GM23338 (cell line): ENCODE results near the gene SRD5A3. TPM values are rescaled to one million over a fixed set of nuclear protein-coding genes. Genes with fewer than 3 reads are reported as not detected.

Source experiments
- ATAC-seq: fragments of 200-7000 bp; cut with Tn5 transposase; 3 replicates; pipeline ENCODE4 v1.9.1; 2020
- DNase-seq: peaks from one replicate; pipeline ENCODE4 v3.0.0-alpha.2; 2015; ENCODE audit warnings: low spot score
- H2AFZ ChIP-seq: fragments of 200-600 bp; sonication (generic); 2 replicates; pipeline ENCODE4 v1.8.0; 2016; ENCODE audit warnings: antibody characterized with exemption, mild to moderate bottlenecking, moderate library complexity
- H3F3A ChIP-seq: fragments of 200-600 bp; sonication (generic); replicated peaks from 2 replicates; pipeline ENCODE4 v1.8.0; 2017; ENCODE audit warnings: antibody characterized with exemption, mixed run types, low read depth
- H3K27ac ChIP-seq: fragments of 200-600 bp; sonication (generic); 2 replicates; pipeline ENCODE4 v1.6.1; 2016; ENCODE audit warnings: low read depth
- H3K27me3 ChIP-seq: fragments of 200-600 bp; sonication (generic); 2 replicates; pipeline ENCODE4 v1.8.0; 2016; ENCODE audit warnings: mild to moderate bottlenecking, mixed run types, moderate library complexity; ENCODE audit not compliant: insufficient read depth
- H3K36me3 ChIP-seq: fragments of 200-600 bp; sonication (generic); 2 replicates; pipeline ENCODE4 v1.8.0; 2016; ENCODE audit warnings: mild to moderate bottlenecking; ENCODE audit not compliant: insufficient read depth
- H3K4me1 ChIP-seq: fragments of 200-600 bp; sonication (generic); 2 replicates; pipeline ENCODE4 v1.8.0; 2016; ENCODE audit warnings: mild to moderate bottlenecking, moderate library complexity; ENCODE audit not compliant: insufficient read depth
- H3K4me2 ChIP-seq: fragments of 200-600 bp; sonication (generic); 2 replicates; pipeline ENCODE4 v1.7.1; 2017; ENCODE audit warnings: mixed run types
- H3K4me3 ChIP-seq: fragments of 200-600 bp; sonication (generic); 2 replicates; pipeline ENCODE4 v1.6.1; 2016; ENCODE audit warnings: mixed run types
- H3K79me2 ChIP-seq: fragments of 200-600 bp; sonication (generic); replicated peaks from 2 replicates; pipeline ENCODE4 v1.8.0; 2017; ENCODE audit warnings: mild to moderate bottlenecking; ENCODE audit not compliant: insufficient read depth
- H3K9me2 ChIP-seq: fragments of 200-600 bp; sonication (generic); 2 replicates; pipeline ENCODE4 v1.8.0; 2017; ENCODE audit not compliant: insufficient read depth
- H4K20me1 ChIP-seq: fragments of 200-600 bp; sonication (generic); replicated peaks from 2 replicates; pipeline ENCODE4 v1.8.0; 2017; ENCODE audit warnings: mild to moderate bottlenecking; ENCODE audit not compliant: insufficient read depth
- H3K27ac Mint-ChIP-seq: 2 replicates; pipeline ENCODE4 v1.8.0; 2020; ENCODE audit warnings: inconsistent platforms, mild to moderate bottlenecking, moderate library complexity, mixed read lengths
- H3K27me3 Mint-ChIP-seq: 3 replicates; pipeline ENCODE4 v1.8.0; 2022; ENCODE audit warnings: low read depth, mild to moderate bottlenecking, moderate library complexity, mixed read lengths, inconsistent platforms; ENCODE audit not compliant: insufficient read depth, poor library complexity
- H3K36me3 Mint-ChIP-seq: 3 replicates; pipeline ENCODE4 v1.8.0; 2021; ENCODE audit warnings: low read depth, mild to moderate bottlenecking, inconsistent platforms, moderate library complexity, mixed read lengths
- H3K4me1 Mint-ChIP-seq: 3 replicates; pipeline ENCODE4 v1.8.0; 2020; ENCODE audit warnings: mild to moderate bottlenecking, inconsistent platforms, mixed read lengths
- H3K4me3 Mint-ChIP-seq: 3 replicates; pipeline ENCODE4 v1.8.0; 2021; ENCODE audit warnings: moderate library complexity, mild to moderate bottlenecking, inconsistent platforms, mixed read lengths
- H3K9me3 Mint-ChIP-seq: 3 replicates; pipeline ENCODE4 v1.8.0; 2020; ENCODE audit warnings: moderate library complexity, mild to moderate bottlenecking, inconsistent platforms, mixed read lengths
- CREB1 ChIP-seq: fragments of 250-450 bp; sonication (Bioruptor Pico); IDR thresholded peaks from 2 replicates; pipeline ENCODE4 v1.5.0; 2020; ENCODE audit warnings: low read depth, mild to moderate bottlenecking, moderate library complexity
- CTCF ChIP-seq, 2 experiments: fragments of 200-600 bp in 1 of 2; sonication (generic) in 1 of 2; conservative IDR thresholded peaks; 2 replicates each; pipeline versions ENCODE4 v1.5.1 to v1.6.1; 2016 to 2017; ENCODE audit warnings: antibody characterized with exemption in 2 of 2, low read depth in 2 of 2, mild to moderate bottlenecking in 2 of 2, moderate library complexity in 1 of 2
- EZH2 ChIP-seq: fragments of 200-600 bp; sonication (generic); IDR thresholded peaks from one replicate; pipeline ENCODE4 v1.8.0; 2017; ENCODE audit warnings: antibody characterized with exemption, mild to moderate bottlenecking, low read depth; ENCODE audit not compliant: unreplicated experiment
- POLR2AphosphoS5 ChIP-seq: IDR thresholded peaks from 2 replicates; pipeline ENCODE4 v1.6.1; 2016; ENCODE audit warnings: antibody characterized with exemption, low read depth
- ZNF331 ChIP-seq: fragments of 250-450 bp; sonication (Bioruptor Pico); IDR thresholded peaks from 2 replicates; pipeline ENCODE4 v1.5.0; 2020; ENCODE audit warnings: low read depth, mild to moderate bottlenecking, moderate library complexity
- polyA plus RNA-seq: library from polyadenylated mRNA; unstranded; fragments of >200 nt; fragmentation: Nextera tagmentation; extraction: Ambion mirVana; gene quantifications from 2 replicates; pipeline ENCODE4 v1.2.1, GENCODE V29; 2016
- total RNA-seq: library from RNA; depleted of rRNA; stranded (reverse); fragments of >200 nt; shearing (Covaris generic); gene quantifications from 2 replicates; pipeline ENCODE4 v1.2.3, GENCODE V29; 2014

The SRD5A3 gene
- total and polyA plus RNA-seq, 2 experiments from 2014 or later = 23.0 to 49.9 TPM

GRCh38 chr4:55395218-55395528 lies 49.1 kb downstream of the SRD5A3 start:
- H3K79me2 ChIP-seq = peaks cover 42% of the 10 kb centered on the region
- Mint-ChIP-seq H3K27me3 (peaks cover 4% of the 10 kb centered on the region), H3K4me1 (peaks cover 24% of the 10 kb centered on the region), H3K36me3 (peaks cover 26% of the 10 kb centered on the region), H3K27ac (peak overlapping the region; percentile 98), H3K4me3 (peak overlapping the region; percentile 93), H3K9me3 (no peaks in the 10 kb centered on the region; the same call in 1 of the 3 replicates)
- no peaks in the 10 kb centered on the region for H3F3A ChIP-seq
- peaks cover 30% of the 10 kb centered on the region for H4K20me1 ChIP-seq
- no peaks in the 10 kb centered on the region for H3K9me2 ChIP-seq
- H3K27ac ChIP-seq = peak overlapping the region; percentile 61
- H2AFZ ChIP-seq = peak overlapping the region; percentile 58; the same call in 1 of the 2 replicates
- H3K36me3 ChIP-seq = 0 out of 2 replicates have a peak, but pooled peaks cover 4% of the 10 kb centered on the region
- peak overlapping the region; percentile 87 for H3K4me2 ChIP-seq
- no peaks in the 10 kb centered on the region for H3K27me3 ChIP-seq
- TF ChIP-seq EZH2 (no peak), CTCF (conservative IDR thresholded peaks at IDR 0.05; ENCODE audit: low read depth in 2 of 2) (0 out of 4 replicates have a peak, but pooled peaks of 1 of the 2 experiments have one; percentile 9)
- H3K4me1 ChIP-seq = peaks cover 22% of the 10 kb centered on the region
- no peak for ATAC-seq
- H3K4me3 ChIP-seq = peak overlapping the region; percentile 92
- no peak for DNase-seq

DNA sequence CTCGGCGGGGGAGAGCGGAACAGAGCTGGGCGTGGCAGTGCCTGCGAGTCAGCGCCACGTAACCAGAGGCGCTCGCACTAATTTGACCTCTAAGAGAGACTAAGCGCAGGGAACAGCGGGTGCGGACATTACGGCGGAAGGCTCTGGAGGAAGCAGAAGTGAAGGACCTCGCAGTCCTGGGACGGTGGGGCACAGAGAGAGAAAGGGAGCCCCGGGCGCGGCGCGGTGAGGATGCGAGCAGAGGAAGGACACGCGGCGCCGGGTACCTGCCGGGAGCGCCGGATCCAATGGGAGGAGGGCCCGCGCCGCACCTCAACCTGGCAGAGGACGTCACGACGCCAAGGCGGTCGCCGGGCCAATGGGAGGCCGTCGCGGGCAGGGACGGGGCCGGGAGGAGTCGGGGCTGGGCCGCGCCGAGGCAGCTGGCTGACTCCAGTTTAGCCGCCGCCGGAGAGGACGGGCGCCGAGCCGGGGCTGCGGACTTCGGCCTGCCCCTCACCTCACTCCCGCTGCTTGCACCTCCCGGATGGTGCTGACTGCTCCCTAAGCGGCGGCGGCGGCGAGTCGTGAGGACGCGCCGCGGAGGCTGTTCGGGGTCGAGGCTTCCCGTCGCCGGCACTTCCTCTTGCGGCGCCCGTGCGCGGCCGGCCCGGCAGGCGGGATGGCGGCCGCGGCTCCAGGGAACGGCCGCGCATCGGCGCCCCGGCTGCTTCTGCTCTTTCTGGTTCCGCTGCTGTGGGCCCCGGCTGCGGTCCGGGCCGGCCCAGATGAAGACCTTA lies 49.7 kb downstream of the SRD5A3 start, which contains the start of gene TMEM165:
Gene TMEM165 (plus strand): TSS at position 429 of the 779 bp plus-strand sequence. CDS start 233 bp downstream, at position 662.
- peak within 1 kb of the TSS; percentile 87 for H3K4me2 ChIP-seq
- TF ChIP-seq POLR2AphosphoS5 (peak; percentile 96), CTCF (conservative IDR thresholded peaks at IDR 0.05; ENCODE audit: low read depth in 2 of 2) (0 out of 4 replicates have a peak, but pooled peaks of 1 of the 2 experiments have one; percentile 2), ZNF331 (no peak), CREB1 (peak; percentile 86)
- peak within 1 kb of the TSS; percentile 92 for H3K4me3 ChIP-seq
- ATAC-seq (peak; percentile 95), DNase-seq (peak; percentile 96)
- H3F3A ChIP-seq = no peaks in the 10 kb centered on the region
- peak within 1 kb of the TSS; percentile 58; the same call in 1 of the 2 replicates for H2AFZ ChIP-seq
- H3K79me2 ChIP-seq = peaks cover 46% of the 10 kb centered on the region
- peaks cover 7% of the 10 kb centered on the region for H3K27me3 Mint-ChIP-seq
- H3K9me3 Mint-ChIP-seq = no peaks in the 10 kb centered on the region; the same call in 1 of the 3 replicates
- peaks cover 35% of the 10 kb centered on the region for H4K20me1 ChIP-seq
- H3K27ac ChIP-seq = peak within 1 kb of the TSS; percentile 87
- peak within 1 kb of the TSS; percentile 94 for H3K4me3 Mint-ChIP-seq
- no peaks in the 10 kb centered on the region for H3K27me3 ChIP-seq
- no peaks in the 10 kb centered on the region for H3K9me2 ChIP-seq
- peak within 1 kb of the TSS; percentile 98 for H3K27ac Mint-ChIP-seq
- peaks cover 30% of the 10 kb centered on the region for H3K36me3 Mint-ChIP-seq
- peaks cover 22% of the 10 kb centered on the region for H3K4me1 ChIP-seq
- peaks cover 24% of the 10 kb centered on the region for H3K4me1 Mint-ChIP-seq
- peaks cover 5% of the 10 kb centered on the region; the same call in 1 of the 2 replicates for H3K36me3 ChIP-seq
